C4-2B (cell line): ENCODE results near the gene RNF41.

Experiments used
- H3K27ac ChIP-seq: fragments of 450-650 bp; 2 replicates; pipeline ENCODE4 v1.5.1; 2017
- ZFX ChIP-seq: fragments of 450-650 bp; IDR thresholded peaks from 2 replicates; pipeline ENCODE4 v1.6.1; 2017
- TF ChIP-seq, protein P1 (sequence below): fragments of 450-650 bp; conservative IDR thresholded peaks from 2 replicates; pipeline ENCODE4 v1.5.1; 2017; ENCODE audit warnings: mild to moderate bottlenecking

The RNF41 gene

GRCh38 chr12:56163533-56164344 lies 58.0 kb downstream of the RNF41 start:
- no peak for TF ChIP-seq ZFX
- TF ChIP-seq, protein P1, sequence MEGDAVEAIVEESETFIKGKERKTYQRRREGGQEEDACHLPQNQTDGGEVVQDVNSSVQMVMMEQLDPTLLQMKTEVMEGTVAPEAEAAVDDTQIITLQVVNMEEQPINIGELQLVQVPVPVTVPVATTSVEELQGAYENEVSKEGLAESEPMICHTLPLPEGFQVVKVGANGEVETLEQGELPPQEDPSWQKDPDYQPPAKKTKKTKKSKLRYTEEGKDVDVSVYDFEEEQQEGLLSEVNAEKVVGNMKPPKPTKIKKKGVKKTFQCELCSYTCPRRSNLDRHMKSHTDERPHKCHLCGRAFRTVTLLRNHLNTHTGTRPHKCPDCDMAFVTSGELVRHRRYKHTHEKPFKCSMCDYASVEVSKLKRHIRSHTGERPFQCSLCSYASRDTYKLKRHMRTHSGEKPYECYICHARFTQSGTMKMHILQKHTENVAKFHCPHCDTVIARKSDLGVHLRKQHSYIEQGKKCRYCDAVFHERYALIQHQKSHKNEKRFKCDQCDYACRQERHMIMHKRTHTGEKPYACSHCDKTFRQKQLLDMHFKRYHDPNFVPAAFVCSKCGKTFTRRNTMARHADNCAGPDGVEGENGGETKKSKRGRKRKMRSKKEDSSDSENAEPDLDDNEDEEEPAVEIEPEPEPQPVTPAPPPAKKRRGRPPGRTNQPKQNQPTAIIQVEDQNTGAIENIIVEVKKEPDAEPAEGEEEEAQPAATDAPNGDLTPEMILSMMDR = no peak
- H3K27ac ChIP-seq = no peak overlapping the region

- H3K27ac ChIP-seq = no peak overlapping the region
- TF ChIP-seq, protein P1 = no peak
- no peak for TF ChIP-seq ZFX
Observed at GRCh38 chr12:56162468-56163290, 59.0 kb downstream of the RNF41 start.

- no peak overlapping the region for H3K27ac ChIP-seq
- TF ChIP-seq, protein P1 = no peak
- TF ChIP-seq ZFX = no peak
Observed at GRCh38 chr12:56161690-56162351, 59.9 kb downstream of the RNF41 start.

GRCh38 chr12:56160894-56161689 lies 60.6 kb downstream of the RNF41 start:
- H3K27ac ChIP-seq = no peak overlapping the region

GRCh38 chr12:56160193-56160763 lies 61.4 kb downstream of the RNF41 start:
- TF ChIP-seq, protein P1 = no peak
- TF ChIP-seq ZFX = no peak
- H3K27ac ChIP-seq = no peak overlapping the region

More at GRCh38 chr12:56160894-56161689, 60.6 kb downstream of the RNF41 start:
- TF ChIP-seq, protein P1 = no peak
- TF ChIP-seq ZFX = no peak

GRCh38 chr12:56159482-56160192 lies 62.1 kb downstream of the RNF41 start:
- TF ChIP-seq, protein P1 = no peak
- no peak for TF ChIP-seq ZFX
- H3K27ac ChIP-seq = peak overlapping the region; percentile 92
